Mesenchymal stem cell (in vitro differentiated cells and primary cell): ENCODE measurements around the gene GPC2.
"Not testable (repeated sequence)": the region's sequence is repeated elsewhere in the genome, so short reads cannot be mapped to it uniquely, and the experiment has no call there.

ENCODE experiments used
- DNase-seq: peaks from one replicate; pipeline ENCODE4 v3.0.0-alpha.2; 2013
- H2AFZ ChIP-seq: one replicate; pipeline ENCODE4 v1.6.1; 2013; ENCODE audit warnings: low read depth, mild to moderate bottlenecking, control low read depth, inconsistent platforms, low read length, moderate library complexity
- H2AK5ac ChIP-seq: 2 replicates; pipeline ENCODE4 v1.6.1; 2013; ENCODE audit warnings: low read length, moderate library complexity, mild to moderate bottlenecking, inconsistent platforms; ENCODE audit not compliant: severe bottlenecking
- H2BK120ac ChIP-seq: one replicate; pipeline ENCODE4 v1.6.1; 2013; ENCODE audit warnings: low read depth, mild to moderate bottlenecking, inconsistent platforms, low read length, moderate library complexity
- H2BK12ac ChIP-seq, 2 experiments: one replicate each; pipeline ENCODE4 v1.6.1; 2013; ENCODE audit warnings: inconsistent platforms in 2 of 2, low read length in 2 of 2, mild to moderate bottlenecking in 2 of 2, moderate library complexity in 2 of 2, control low read depth in 1 of 2
- H2BK15ac ChIP-seq: one replicate; pipeline ENCODE4 v1.6.1; 2013; ENCODE audit warnings: mild to moderate bottlenecking, low read depth, inconsistent platforms; ENCODE audit not compliant: poor library complexity, severe bottlenecking
- H2BK5ac ChIP-seq: 2 replicates; pipeline ENCODE4 v1.6.1; 2013; ENCODE audit warnings: low read depth, mild to moderate bottlenecking, low read length, control low read depth, inconsistent platforms; ENCODE audit not compliant: poor library complexity, severe bottlenecking
- H3K14ac ChIP-seq, 2 experiments: one replicate each; pipeline ENCODE4 v1.6.1; 2013; ENCODE audit warnings: inconsistent platforms in 2 of 2, low read length in 2 of 2, control low read depth in 1 of 2, mild to moderate bottlenecking in 1 of 2, moderate library complexity in 1 of 2
- H3K18ac ChIP-seq, 2 experiments: one replicate each; pipeline ENCODE4 v1.6.1; 2013; ENCODE audit warnings: inconsistent platforms in 2 of 2, low read length in 2 of 2, control low read depth in 1 of 2, low read depth in 1 of 2, mild to moderate bottlenecking in 1 of 2
- H3K23ac ChIP-seq, 2 experiments: one replicate each; pipeline ENCODE4 v1.6.1; 2013; ENCODE audit warnings: inconsistent platforms in 2 of 2, low read length in 2 of 2, mild to moderate bottlenecking in 2 of 2, moderate library complexity in 2 of 2, control low read depth in 1 of 2
- H3K27ac ChIP-seq: 2 replicates; pipeline ENCODE4 v1.5.1; 2013; ENCODE audit warnings: mild to moderate bottlenecking, moderate library complexity, low read length, control low read depth, inconsistent platforms; ENCODE audit not compliant: poor library complexity, severe bottlenecking
- H3K27me3 ChIP-seq, 2 experiments: 2 replicates each; pipeline versions ENCODE4 v1.6.1 to v1.7.0; 2013; ENCODE audit warnings: low read length in 2 of 2, mild to moderate bottlenecking in 2 of 2, moderate library complexity in 2 of 2, control low read depth in 1 of 2, inconsistent platforms in 1 of 2; ENCODE audit not compliant: control insufficient read depth in 1 of 2, insufficient read depth in 1 of 2
- H3K36me3 ChIP-seq, 2 experiments: 2 replicates each; pipeline versions ENCODE4 v1.6.1 to v1.7.0; 2013; ENCODE audit warnings: low read length in 2 of 2, control low read depth in 1 of 2, inconsistent platforms in 1 of 2, low read depth in 1 of 2, mild to moderate bottlenecking in 1 of 2; ENCODE audit not compliant: insufficient read depth in 2 of 2, control insufficient read depth in 1 of 2
- H3K4ac ChIP-seq, 2 experiments: one replicate each; pipeline ENCODE4 v1.6.1; 2013; ENCODE audit warnings: inconsistent platforms in 2 of 2, low read length in 2 of 2, mild to moderate bottlenecking in 2 of 2, moderate library complexity in 2 of 2, control low read depth in 1 of 2, low read depth in 1 of 2
- H3K4me1 ChIP-seq: 2 replicates; pipeline ENCODE4 v1.6.1; 2013; ENCODE audit warnings: low read depth, low read length, control low read depth; ENCODE audit not compliant: control insufficient read depth, insufficient read depth
- H3K4me2 ChIP-seq: 2 replicates; pipeline ENCODE4 v1.6.1; 2013; ENCODE audit warnings: low read length, mild to moderate bottlenecking, inconsistent platforms; ENCODE audit not compliant: poor library complexity, severe bottlenecking
- H3K4me3 ChIP-seq, 2 experiments: 2 replicates each; pipeline versions ENCODE4 v1.5.1 to v1.7.0; 2013; ENCODE audit warnings: low read length in 2 of 2, mild to moderate bottlenecking in 2 of 2, control low read depth in 1 of 2, low read depth in 1 of 2; ENCODE audit not compliant: insufficient read depth in 1 of 2
- H3K79me1 ChIP-seq: replicated peaks from 2 replicates; pipeline ENCODE4 v1.6.1; 2013; ENCODE audit warnings: mild to moderate bottlenecking, control low read depth, low read length, inconsistent platforms; ENCODE audit not compliant: poor library complexity, severe bottlenecking
- H3K9ac ChIP-seq: 2 replicates; pipeline ENCODE4 v1.7.0; 2013; ENCODE audit warnings: mild to moderate bottlenecking, low read length, moderate library complexity
- H3K9me3 ChIP-seq: 2 replicates; pipeline ENCODE4 v1.7.0; 2013; ENCODE audit warnings: mild to moderate bottlenecking, low read length; ENCODE audit not compliant: control insufficient read depth
- H4K8ac ChIP-seq: one replicate; pipeline ENCODE4 v1.6.1; 2013; ENCODE audit warnings: inconsistent platforms, mild to moderate bottlenecking, low read length, moderate library complexity
- H4K91ac ChIP-seq: one replicate; pipeline ENCODE4 v1.6.1; 2013; ENCODE audit warnings: mild to moderate bottlenecking, low read length, inconsistent platforms
- WGBS: methylation state at CpG from one replicate; pipeline ENCODE4 v1.1.7; 2013; ENCODE audit warnings: mixed read lengths; 5-methylcytosine and 5-hydroxymethylcytosine counted together

GPC2 gene

DNA sequence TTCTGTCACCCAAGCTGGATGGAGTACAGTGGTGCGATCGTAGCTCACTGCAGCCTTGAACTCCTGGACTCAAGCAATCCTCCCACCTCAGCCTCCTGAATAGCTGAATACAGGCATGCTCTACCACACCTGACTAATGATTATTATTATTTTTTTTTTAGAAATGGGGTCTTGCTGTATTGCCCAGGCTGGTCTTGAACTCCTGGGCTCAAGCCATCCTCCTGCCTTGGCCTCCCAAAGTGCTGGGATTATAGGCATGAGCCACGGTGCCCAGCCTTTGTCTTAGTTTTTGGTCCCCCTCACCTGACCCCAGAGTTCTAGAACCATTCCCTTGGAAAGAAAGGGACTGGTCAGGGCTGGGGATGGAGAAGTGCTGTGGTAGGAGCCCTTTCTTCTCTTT, 2.9 kb upstream of the GPC2 start:
- not testable (repeated sequence) for H2BK12ac ChIP-seq, H4K8ac ChIP-seq, DNase-seq, H3K18ac ChIP-seq, H3K23ac ChIP-seq, H3K9me3 ChIP-seq, H2AK5ac ChIP-seq, H3K4me1 ChIP-seq, H3K14ac ChIP-seq, H3K4me3 ChIP-seq, H3K36me3 ChIP-seq, H2AFZ ChIP-seq, H3K27ac ChIP-seq, H4K91ac ChIP-seq, H3K79me1 ChIP-seq, H3K9ac ChIP-seq, H2BK5ac ChIP-seq, H2BK120ac ChIP-seq, H2BK15ac ChIP-seq, H3K4me2 ChIP-seq, H3K4ac ChIP-seq
- H3K27me3 ChIP-seq: peaks cover 13% of the 10 kb centered on the region in 2 experiments
- WGBS: 100% methylated on average over 3 of the region's 3 CpGs

DNA sequence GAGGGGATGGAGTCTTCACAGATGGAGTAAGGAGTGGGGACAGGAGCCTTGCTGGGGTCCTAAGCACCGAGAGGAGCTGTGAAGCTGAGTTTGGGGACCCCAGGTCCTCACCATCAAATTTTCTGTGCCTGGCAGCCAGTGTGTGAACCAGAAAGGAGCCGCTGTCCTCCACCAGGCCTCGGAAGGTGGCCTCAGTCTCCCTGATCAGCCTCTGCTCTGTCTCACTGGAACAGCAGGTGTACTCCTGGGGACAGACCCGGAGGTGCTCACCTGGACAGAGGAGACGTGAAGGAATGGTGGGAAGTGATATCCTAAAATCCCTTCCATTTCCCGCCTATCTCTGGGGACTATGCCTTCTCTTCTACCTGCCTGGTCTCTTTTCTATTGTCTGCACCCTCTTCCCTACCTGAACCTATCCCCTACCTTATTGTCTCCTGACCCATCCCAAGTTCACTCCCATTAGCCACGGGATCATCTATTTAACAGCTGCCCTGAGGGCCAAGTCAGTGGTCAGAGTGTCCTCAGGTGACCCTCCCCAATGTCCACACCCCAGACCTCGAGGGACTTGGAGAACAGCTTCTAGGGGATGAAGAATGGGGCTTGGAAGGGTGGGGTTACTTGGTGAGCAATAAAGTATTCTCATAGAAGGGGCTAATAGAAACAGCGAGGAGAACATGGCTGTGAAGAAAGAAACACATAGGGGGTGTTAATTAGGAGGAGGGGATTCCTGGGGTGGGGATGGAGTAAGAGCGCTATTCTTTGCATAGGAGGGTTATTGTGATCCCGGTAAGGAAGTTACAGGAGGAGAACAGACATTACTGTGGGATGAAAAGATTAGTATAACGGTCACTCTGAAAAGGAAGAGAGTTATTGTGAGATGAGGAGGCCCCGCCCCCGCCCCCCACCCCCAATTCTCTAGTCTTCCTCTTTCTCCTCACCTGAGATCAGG, 811 bp downstream of the GPC2 start:
- H2BK120ac ChIP-seq: no peak overlapping the region
- H3K23ac ChIP-seq: no peak overlapping the region
- peaks cover 0 to 16% of the 10 kb centered on the region in 2 experiments for H3K36me3 ChIP-seq
- peak overlapping the region; percentile 64 to 80 for H3K4me3 ChIP-seq
- no peak overlapping the region for H3K27ac ChIP-seq
- H2AFZ ChIP-seq: no peak overlapping the region
- H2BK5ac ChIP-seq: no peak overlapping the region
- H3K4me2 ChIP-seq: peak overlapping the region; percentile 64
- H2AK5ac ChIP-seq: no peak overlapping the region
- H3K18ac ChIP-seq: no peak overlapping the region
- WGBS: 56% methylated on average over 11 of the region's 14 CpGs
- H3K9ac ChIP-seq: peak overlapping the region; percentile 78
- H4K91ac ChIP-seq: no peak overlapping the region
- no peaks in the 10 kb centered on the region for H3K9me3 ChIP-seq
- H4K8ac ChIP-seq: no peak overlapping the region
- H3K79me1 ChIP-seq: peaks cover 4% of the 10 kb centered on the region
- H3K4ac ChIP-seq: peak overlapping the region in 1 of 2 experiments; percentile 19
- H3K4me1 ChIP-seq: peaks cover 13% of the 10 kb centered on the region
- no peak for DNase-seq
- no peak overlapping the region for H2BK12ac ChIP-seq
- no peak overlapping the region for H2BK15ac ChIP-seq
- H3K14ac ChIP-seq: no peak overlapping the region
- peaks cover 17 to 23% of the 10 kb centered on the region in 2 experiments for H3K27me3 ChIP-seq

DNA sequence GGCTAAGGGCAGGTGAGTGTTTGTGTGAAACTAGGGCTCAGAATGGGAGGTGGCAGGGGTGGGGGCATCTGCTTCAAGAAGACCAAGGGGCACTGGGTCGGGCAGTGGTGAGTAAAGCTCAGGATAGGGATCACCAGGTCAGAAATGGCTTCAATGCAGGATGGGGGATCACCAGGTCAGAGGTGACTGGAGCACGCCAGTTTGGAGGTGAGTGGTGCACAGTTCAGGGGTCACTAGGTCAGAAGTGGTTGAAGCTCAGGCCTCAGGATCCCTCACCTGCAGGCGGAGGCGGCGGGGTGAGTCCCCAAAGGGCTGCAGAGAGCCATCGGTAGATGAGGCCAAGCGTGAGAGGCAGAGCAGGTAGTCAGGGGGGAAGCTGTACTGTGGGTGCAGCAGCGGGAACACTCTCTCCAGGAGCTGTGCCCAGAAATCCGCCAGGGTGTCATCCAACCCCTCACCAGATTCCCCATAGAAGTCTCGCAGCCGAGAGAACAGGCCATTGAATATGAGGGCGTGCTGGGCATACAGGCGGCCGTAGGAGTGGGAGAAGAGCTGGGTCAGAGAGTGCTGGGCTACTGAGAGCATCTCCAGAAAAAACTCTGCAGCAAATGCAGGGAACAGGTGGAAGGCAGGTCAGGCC, 1.8 kb downstream of the GPC2 start:
- H3K27me3 ChIP-seq: peaks cover 20 to 28% of the 10 kb centered on the region in 2 experiments
- H3K9ac ChIP-seq: no peak overlapping the region
- H3K18ac ChIP-seq: no peak overlapping the region
- no peak overlapping the region for H2BK12ac ChIP-seq
- H3K9me3 ChIP-seq: no peaks in the 10 kb centered on the region
- H2AK5ac ChIP-seq: no peak overlapping the region
- H2BK120ac ChIP-seq: no peak overlapping the region
- H3K23ac ChIP-seq: no peak overlapping the region
- no peak overlapping the region for H4K8ac ChIP-seq
- no peak overlapping the region for H3K4ac ChIP-seq
- no peak for DNase-seq
- no peak overlapping the region for H3K4me3 ChIP-seq
- H2BK5ac ChIP-seq: no peak overlapping the region
- no peak overlapping the region for H2BK15ac ChIP-seq
- peaks cover 4% of the 10 kb centered on the region for H3K79me1 ChIP-seq
- H3K14ac ChIP-seq: no peak overlapping the region
- no peak overlapping the region for H4K91ac ChIP-seq
- H2AFZ ChIP-seq: no peak overlapping the region
- H3K36me3 ChIP-seq: peaks cover 0 to 16% of the 10 kb centered on the region in 2 experiments
- H3K4me2 ChIP-seq: no peak overlapping the region
- H3K4me1 ChIP-seq: peaks cover 17% of the 10 kb centered on the region
- no peak overlapping the region for H3K27ac ChIP-seq
- WGBS: 97% methylated on average over 12 of the region's 14 CpGs

DNA sequence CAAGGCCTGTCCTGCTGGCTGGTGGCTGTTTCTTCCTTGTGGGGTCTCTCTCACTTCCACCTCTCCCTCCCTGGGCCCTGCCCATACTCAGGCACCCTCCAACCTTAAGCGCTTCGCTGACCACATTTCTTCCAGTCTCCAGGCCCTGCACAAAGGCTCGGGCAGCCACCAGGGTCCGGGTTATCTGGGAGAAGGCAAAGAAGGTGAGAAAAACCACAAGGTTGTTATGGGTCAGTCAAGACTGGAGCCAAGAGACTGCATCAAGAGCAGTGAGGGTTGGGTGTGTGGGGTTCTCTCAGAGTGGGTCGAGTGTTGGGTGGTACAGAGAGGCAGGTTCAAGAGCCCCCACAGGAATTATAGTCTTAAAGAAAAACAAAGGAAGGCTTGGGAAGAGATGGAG, 2.6 kb downstream of the GPC2 start:
- H2AK5ac ChIP-seq: no peak overlapping the region
- no peak for DNase-seq
- no peak overlapping the region for H4K91ac ChIP-seq
- no peak overlapping the region for H2AFZ ChIP-seq
- no peak overlapping the region for H3K18ac ChIP-seq
- peaks cover 17% of the 10 kb centered on the region for H3K4me1 ChIP-seq
- WGBS: 96% methylated on average over 5 of the region's 5 CpGs
- peaks cover 4% of the 10 kb centered on the region for H3K79me1 ChIP-seq
- no peak overlapping the region for H2BK120ac ChIP-seq
- H3K36me3 ChIP-seq: peaks cover 0 to 16% of the 10 kb centered on the region in 2 experiments
- H3K27me3 ChIP-seq: peaks cover 19 to 28% of the 10 kb centered on the region in 2 experiments
- no peaks in the 10 kb centered on the region for H3K9me3 ChIP-seq
- H3K9ac ChIP-seq: no peak overlapping the region
- no peak overlapping the region for H3K4me2 ChIP-seq
- no peak overlapping the region for H3K27ac ChIP-seq
- no peak overlapping the region for H3K14ac ChIP-seq
- H2BK15ac ChIP-seq: no peak overlapping the region
- H3K4me3 ChIP-seq: no peak overlapping the region
- H3K4ac ChIP-seq: no peak overlapping the region
- H2BK5ac ChIP-seq: no peak overlapping the region
- no peak overlapping the region for H3K23ac ChIP-seq
- H2BK12ac ChIP-seq: no peak overlapping the region
- H4K8ac ChIP-seq: no peak overlapping the region
